ENCODE measurements around the gene TRPV2.
"Not testable (repeated sequence)": the region's sequence is repeated elsewhere in the genome, so short reads cannot be mapped to it uniquely, and the experiment has no call there.

- not testable (repeated sequence) for TF ChIP-seq CTCF, POLR2A (IDR thresholded peaks at IDR 0.05)
Observed at GRCh38 chr17:16386126-16386507, 29.3 kb upstream of the TRPV2 start.
